ENCODE results near the gene VPS52.
A peak's percentile ranks its signal among the peaks of the same experiment; 100 is the strongest.
"Not testable (repeated sequence)": the region's sequence is repeated elsewhere in the genome, so short reads cannot be mapped to it uniquely, and the experiment has no call there.

Gene VPS52

DNA sequence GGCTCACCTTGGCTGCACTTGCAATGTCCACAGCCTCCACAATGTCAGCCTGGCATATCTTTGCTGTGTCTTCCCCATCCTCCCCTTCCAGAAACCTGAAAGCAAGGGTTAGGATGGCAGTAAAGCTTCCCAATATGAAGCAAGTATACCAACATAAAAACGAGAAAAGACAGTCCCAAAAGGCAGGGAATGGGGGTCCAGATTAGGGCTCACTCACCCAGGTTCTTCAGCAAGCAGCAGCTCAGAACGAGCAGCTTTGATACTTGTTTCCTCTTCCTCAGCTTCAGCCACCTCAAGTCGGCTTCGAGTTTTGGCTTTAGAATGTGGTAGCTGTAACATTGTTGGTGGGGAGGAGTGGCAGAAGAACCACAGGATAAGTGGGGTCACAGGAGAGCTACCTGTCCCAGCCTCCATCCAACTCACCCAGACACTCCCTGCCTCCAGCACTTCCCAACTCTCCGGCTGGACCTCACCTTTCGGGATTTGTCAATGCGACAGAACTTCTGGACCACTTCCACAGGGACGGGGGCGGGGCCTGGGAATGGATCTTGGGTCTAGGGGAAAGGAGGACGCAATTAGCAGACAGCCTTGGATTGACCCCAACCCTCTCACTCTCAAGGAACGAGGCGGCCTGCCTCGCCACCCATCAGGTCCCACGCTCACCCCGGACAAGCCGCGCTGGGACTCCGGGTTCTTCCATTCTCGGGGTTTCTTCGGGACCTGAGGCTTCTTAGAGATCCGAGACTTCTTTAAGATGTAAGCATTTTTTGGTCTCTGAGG, 16.7 kb upstream of the VPS52 start:
- DNase-seq (ENCODE audit: low read depth, low spot score), result no peak
- Histone ChIP-seq H3K4me1 (ENCODE audit: insufficient read depth, insufficient read length) (peaks cover 2% of the 10 kb centered on the region), H3K27me3 (ENCODE audit: insufficient read depth, insufficient read length) (no peaks in the 10 kb centered on the region), H3K36me3 (ENCODE audit: insufficient read depth, insufficient read length, low read length) (peaks cover 77% of the 10 kb centered on the region), H3K9ac (ENCODE audit: insufficient read length, low read depth) (peak overlapping the region; percentile 90), H3K4me3 (ENCODE audit: insufficient read length, low read depth) (peak overlapping the region; percentile 93), H3K9me3 (ENCODE audit: insufficient read depth, low read length) (no peaks in the 10 kb centered on the region)
- TF ChIP-seq YY1 (IDR thresholded peaks at IDR 0.05; ENCODE audit: insufficient read depth, insufficient read length), result no peak

- peak overlapping the region; percentile 90 for H3K9ac ChIP-seq (ENCODE audit: insufficient read length, low read depth)
- TF ChIP-seq ZNF274 (IDR thresholded peaks at IDR 0.05; ENCODE audit: low read depth, low read length) (no peak), SUZ12 (IDR thresholded peaks at IDR 0.05; ENCODE audit: extremely low read depth, insufficient read depth, insufficient read length) (no peak), YY1 (IDR thresholded peaks at IDR 0.05; ENCODE audit: insufficient read depth, insufficient read length) (no peak)
- no peak overlapping the region for H3K4me3 ChIP-seq (ENCODE audit: insufficient read length, low read depth)
- H3K4me1 ChIP-seq (ENCODE audit: insufficient read depth, insufficient read length), result peaks cover 2% of the 10 kb centered on the region
- no peaks in the 10 kb centered on the region for H3K27me3 ChIP-seq (ENCODE audit: insufficient read depth, insufficient read length)
- H3K9me3 ChIP-seq (ENCODE audit: insufficient read depth, low read length), result no peaks in the 10 kb centered on the region
- no peak for DNase-seq (ENCODE audit: low read depth, low spot score)
- peaks cover 76% of the 10 kb centered on the region for H3K36me3 ChIP-seq (ENCODE audit: insufficient read depth, insufficient read length, low read length)
Measured at GRCh38 chr6:33286946-33287914, 15.6 kb upstream of the VPS52 start.

GRCh38 chr6:33285214-33285613, 13.5 kb upstream of the VPS52 start:
- H3K4me1 ChIP-seq (ENCODE audit: insufficient read depth, insufficient read length); H3K9ac ChIP-seq (ENCODE audit: insufficient read length, low read depth); DNase-seq (ENCODE audit: low read depth, low spot score); H3K4me3 ChIP-seq (ENCODE audit: insufficient read length, low read depth); H3K9me3 ChIP-seq (ENCODE audit: insufficient read depth, low read length); H3K27me3 ChIP-seq (ENCODE audit: insufficient read depth, insufficient read length): not testable (repeated sequence)
- H3K36me3 ChIP-seq (ENCODE audit: insufficient read depth, insufficient read length, low read length), result peaks cover 75% of the 10 kb centered on the region

GRCh38 chr6:33280539-33280938, 8.9 kb upstream of the VPS52 start:
- peaks cover 7% of the 10 kb centered on the region for H3K4me1 ChIP-seq (ENCODE audit: insufficient read depth, insufficient read length)
- H3K4me3 ChIP-seq (ENCODE audit: insufficient read length, low read depth), result no peak overlapping the region
- TF ChIP-seq ZNF274 (IDR thresholded peaks at IDR 0.05; ENCODE audit: low read depth, low read length), result no peak
- no peak for TF ChIP-seq YY1 (IDR thresholded peaks at IDR 0.05; ENCODE audit: insufficient read depth, insufficient read length)
- TF ChIP-seq SUZ12 (IDR thresholded peaks at IDR 0.05; ENCODE audit: extremely low read depth, insufficient read depth, insufficient read length), result no peak
- H3K9ac ChIP-seq (ENCODE audit: insufficient read length, low read depth), result no peak overlapping the region
- peaks cover 85% of the 10 kb centered on the region for H3K36me3 ChIP-seq (ENCODE audit: insufficient read depth, insufficient read length, low read length)
- DNase-seq (ENCODE audit: low read depth, low spot score), result no peak
- H3K27me3 ChIP-seq (ENCODE audit: insufficient read depth, insufficient read length), result no peaks in the 10 kb centered on the region
- peaks cover 7% of the 10 kb centered on the region; the same call in 1 of the 2 replicates for H3K9me3 ChIP-seq (ENCODE audit: insufficient read depth, low read length)

DNA sequence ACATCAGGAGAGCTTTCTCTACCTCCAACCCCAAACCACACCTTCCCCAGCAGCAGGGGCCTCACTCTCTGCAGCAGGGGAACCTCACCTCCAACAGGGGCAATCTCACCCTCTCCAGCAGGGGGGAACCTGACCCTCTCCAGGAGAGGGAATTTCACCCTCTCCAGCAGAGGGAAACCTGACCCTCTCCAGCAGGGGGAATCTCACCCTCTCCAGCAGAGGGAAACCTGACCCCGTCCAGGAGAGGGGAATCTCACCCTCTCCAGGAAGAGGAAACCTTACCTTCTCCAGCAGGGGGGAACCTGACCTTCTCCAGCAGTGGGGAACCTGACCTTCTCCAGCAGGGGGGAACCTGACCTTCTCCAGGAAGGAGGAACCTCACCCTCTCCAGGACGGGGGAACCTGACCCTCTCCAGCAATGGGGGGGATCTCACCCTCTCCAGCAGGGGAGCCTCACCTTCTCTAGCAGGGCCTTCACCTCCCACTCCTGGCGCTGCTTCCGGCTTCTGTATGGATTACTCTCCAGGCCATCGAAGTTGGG, 8.4 kb upstream of the VPS52 start:
- H3K36me3 ChIP-seq (ENCODE audit: insufficient read depth, insufficient read length, low read length), result peaks cover 87% of the 10 kb centered on the region

GRCh38 chr6:33279257-33279695, 7.6 kb upstream of the VPS52 start:
- H3K4me1 ChIP-seq (ENCODE audit: insufficient read depth, insufficient read length), result peaks cover 7% of the 10 kb centered on the region
- H3K36me3 ChIP-seq (ENCODE audit: insufficient read depth, insufficient read length, low read length), result peaks cover 87% of the 10 kb centered on the region
- no peak for TF ChIP-seq ZNF274 (IDR thresholded peaks at IDR 0.05; ENCODE audit: low read depth, low read length)
- no peak for TF ChIP-seq SUZ12 (IDR thresholded peaks at IDR 0.05; ENCODE audit: extremely low read depth, insufficient read depth, insufficient read length)
- TF ChIP-seq YY1 (IDR thresholded peaks at IDR 0.05; ENCODE audit: insufficient read depth, insufficient read length), result no peak

More for the DNA sequence above, 8.4 kb upstream of the VPS52 start:
- DNase-seq (ENCODE audit: low read depth, low spot score), result no peak
- no peak overlapping the region for H3K4me3 ChIP-seq (ENCODE audit: insufficient read length, low read depth)
- TF ChIP-seq YY1 (IDR thresholded peaks at IDR 0.05; ENCODE audit: insufficient read depth, insufficient read length) (no peak), SUZ12 (IDR thresholded peaks at IDR 0.05; ENCODE audit: extremely low read depth, insufficient read depth, insufficient read length) (no peak), ZNF274 (IDR thresholded peaks at IDR 0.05; ENCODE audit: low read depth, low read length) (no peak)
- no peaks in the 10 kb centered on the region for H3K27me3 ChIP-seq (ENCODE audit: insufficient read depth, insufficient read length)
- H3K4me1 ChIP-seq (ENCODE audit: insufficient read depth, insufficient read length), result peaks cover 7% of the 10 kb centered on the region
- H3K9ac ChIP-seq (ENCODE audit: insufficient read length, low read depth), result no peak overlapping the region
- peaks cover 7% of the 10 kb centered on the region; the same call in 1 of the 2 replicates for H3K9me3 ChIP-seq (ENCODE audit: insufficient read depth, low read length)

DNA sequence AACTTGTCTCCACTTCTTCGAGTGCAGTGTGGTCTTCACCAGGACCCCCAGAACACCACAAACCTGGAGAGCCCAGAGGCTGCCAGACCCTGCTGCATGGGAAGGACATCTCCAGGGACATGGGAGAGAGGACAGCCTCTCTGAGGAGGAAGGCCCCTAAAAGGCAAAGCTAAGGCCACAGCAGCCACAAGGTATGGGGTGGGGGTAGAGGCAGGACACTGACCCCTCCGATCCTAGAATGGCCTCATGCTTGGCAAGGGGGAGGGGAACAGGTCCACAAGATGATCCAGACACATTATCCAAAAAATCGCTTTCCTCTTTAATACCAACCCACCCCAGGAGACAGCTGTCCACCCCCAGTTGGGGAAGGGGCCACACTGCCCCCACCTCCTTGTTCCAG, 7.1 kb upstream of the VPS52 start:
- no peaks in the 10 kb centered on the region for H3K27me3 ChIP-seq (ENCODE audit: insufficient read depth, insufficient read length)
- TF ChIP-seq SUZ12 (IDR thresholded peaks at IDR 0.05; ENCODE audit: extremely low read depth, insufficient read depth, insufficient read length), result no peak
- peaks cover 87% of the 10 kb centered on the region for H3K36me3 ChIP-seq (ENCODE audit: insufficient read depth, insufficient read length, low read length)
- H3K4me3 ChIP-seq (ENCODE audit: insufficient read length, low read depth), result no peak overlapping the region
- peaks cover 7% of the 10 kb centered on the region for H3K4me1 ChIP-seq (ENCODE audit: insufficient read depth, insufficient read length)
- no peak overlapping the region for H3K9ac ChIP-seq (ENCODE audit: insufficient read length, low read depth)
- H3K9me3 ChIP-seq (ENCODE audit: insufficient read depth, low read length), result peaks cover 7% of the 10 kb centered on the region; the same call in 1 of the 2 replicates
- no peak for DNase-seq (ENCODE audit: low read depth, low spot score)

More at GRCh38 chr6:33279257-33279695, 7.6 kb upstream of the VPS52 start:
- peaks cover 7% of the 10 kb centered on the region; the same call in 1 of the 2 replicates for H3K9me3 ChIP-seq (ENCODE audit: insufficient read depth, low read length)
- DNase-seq (ENCODE audit: low read depth, low spot score), result no peak
- H3K4me3 ChIP-seq (ENCODE audit: insufficient read length, low read depth), result no peak overlapping the region
- no peak overlapping the region for H3K9ac ChIP-seq (ENCODE audit: insufficient read length, low read depth)
- no peaks in the 10 kb centered on the region for H3K27me3 ChIP-seq (ENCODE audit: insufficient read depth, insufficient read length)

Measured in NT2/D1 (cell line).